IMR-90 (cell line): ENCODE results near the gene FNIP1. TPM values are rescaled to one million over a fixed set of nuclear protein-coding genes. Genes with fewer than 3 reads are reported as not detected.

Source experiments
- polyA plus RNA-seq, 3 experiments: library from polyadenylated mRNA; depleted of rRNA; stranded (reverse); fragments of >200 nt; gene quantifications; 2 replicates each; pipeline ENCODE4 v1.2.3, GENCODE V29; 2012; ENCODE audit warnings: low replicate concordance in 1 of 3
- total RNA-seq: library from RNA; depleted of rRNA; stranded (reverse); fragments of >200 nt; gene quantifications from 2 replicates; pipeline ENCODE4 v1.2.3, GENCODE V29; 2012; rRNA removed

FNIP1 gene
- total and polyA plus RNA-seq, 2 of the 4 experiments (the other 2 are of a cell fraction): 5.6 to 34.1 TPM

Other genes with a start within 250 kb of the FNIP1 start
- gene RAPGEF6, start 161.8 kb downstream of the FNIP1 start, total RNA-seq: 18.8 and 30.3 TPM in 2 replicates
- gene RAPGEF6, start 161.8 kb downstream of the FNIP1 start, polyA plus RNA-seq (2012; rRNA removed): 5.1 and 5.8 TPM in 2 replicates
- not detected in 2 replicates for gene MEIKIN, start 148.6 kb upstream of the FNIP1 start, total RNA-seq
- gene MEIKIN, start 148.6 kb upstream of the FNIP1 start, polyA plus RNA-seq (2012; rRNA removed): not detected in 2 replicates
- not detected in 2 replicates for gene ACSL6, start 214.6 kb upstream of the FNIP1 start, total RNA-seq
- gene ACSL6, start 214.6 kb upstream of the FNIP1 start, polyA plus RNA-seq (2012; rRNA removed): not detected in 2 replicates